NCI-H187 (cell line): ENCODE results near the gene IRF3.

Source experiments
- DNase-seq, 2 experiments: peaks; one replicate each; lab custom pipeline; 2025; lab: John Stamatoyannopoulos, UW

IRF3 gene

DNA sequence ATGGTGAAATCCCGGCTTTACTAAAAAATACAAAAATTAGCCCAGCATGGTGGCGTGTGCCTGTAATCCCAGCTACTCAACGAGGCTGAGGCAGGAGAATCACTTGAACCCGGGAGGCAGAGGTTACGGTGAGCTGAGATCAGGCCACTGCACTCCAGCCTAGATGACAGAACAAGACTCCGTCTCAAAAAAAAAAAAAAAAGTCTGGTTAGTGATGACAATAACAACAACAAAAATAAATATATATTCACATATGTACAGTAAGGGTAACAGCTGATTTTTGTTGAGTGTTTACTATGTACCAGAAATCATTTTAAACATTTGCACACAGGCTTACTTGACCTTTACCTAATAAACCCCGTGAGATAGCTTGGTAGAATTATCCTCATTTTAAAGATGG, 48.7 kb downstream of the IRF3 start:
- no peak for DNase-seq

DNA sequence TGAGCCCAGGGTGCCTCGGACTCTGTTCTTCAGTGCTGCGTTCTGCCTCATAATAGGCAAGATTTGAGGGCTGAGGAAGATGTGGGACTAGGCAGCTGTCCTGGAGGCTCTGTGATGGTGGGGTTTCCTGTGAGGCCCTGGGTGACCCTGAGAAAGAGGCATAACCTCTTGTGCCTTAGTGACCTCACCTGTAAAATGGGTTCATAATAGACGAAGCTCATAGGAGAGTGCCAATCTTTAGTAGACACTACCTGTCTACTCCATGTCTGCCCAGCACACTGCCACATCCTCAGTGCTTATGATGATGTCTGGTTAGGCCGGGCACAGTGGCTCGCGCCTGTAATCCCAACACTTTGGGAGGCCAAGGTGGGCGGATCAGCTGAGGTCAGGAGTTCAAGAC, 49.1 kb downstream of the IRF3 start:
- no peak for DNase-seq

DNA sequence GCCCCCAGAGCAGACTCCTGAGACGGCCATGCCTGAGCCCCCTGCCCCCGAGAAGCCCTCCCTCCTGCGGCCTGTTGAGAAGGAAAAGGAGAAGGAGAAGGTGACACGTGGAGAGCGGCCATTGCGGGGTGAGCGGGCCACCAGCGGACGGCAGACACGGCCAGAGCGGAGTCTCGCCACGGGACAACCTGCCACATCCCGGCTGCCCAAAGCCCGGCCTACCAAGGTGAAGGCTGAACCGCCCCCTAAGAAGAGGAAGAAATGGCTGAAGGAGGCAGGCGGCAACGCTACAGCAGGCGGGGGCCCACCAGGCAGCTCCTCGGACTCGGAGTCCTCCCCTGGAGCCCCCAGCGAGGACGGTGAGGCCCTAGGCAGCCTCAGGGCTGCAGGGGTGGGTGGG, 49.8 kb downstream of the IRF3 start:
- DNase-seq: no peak

DNA sequence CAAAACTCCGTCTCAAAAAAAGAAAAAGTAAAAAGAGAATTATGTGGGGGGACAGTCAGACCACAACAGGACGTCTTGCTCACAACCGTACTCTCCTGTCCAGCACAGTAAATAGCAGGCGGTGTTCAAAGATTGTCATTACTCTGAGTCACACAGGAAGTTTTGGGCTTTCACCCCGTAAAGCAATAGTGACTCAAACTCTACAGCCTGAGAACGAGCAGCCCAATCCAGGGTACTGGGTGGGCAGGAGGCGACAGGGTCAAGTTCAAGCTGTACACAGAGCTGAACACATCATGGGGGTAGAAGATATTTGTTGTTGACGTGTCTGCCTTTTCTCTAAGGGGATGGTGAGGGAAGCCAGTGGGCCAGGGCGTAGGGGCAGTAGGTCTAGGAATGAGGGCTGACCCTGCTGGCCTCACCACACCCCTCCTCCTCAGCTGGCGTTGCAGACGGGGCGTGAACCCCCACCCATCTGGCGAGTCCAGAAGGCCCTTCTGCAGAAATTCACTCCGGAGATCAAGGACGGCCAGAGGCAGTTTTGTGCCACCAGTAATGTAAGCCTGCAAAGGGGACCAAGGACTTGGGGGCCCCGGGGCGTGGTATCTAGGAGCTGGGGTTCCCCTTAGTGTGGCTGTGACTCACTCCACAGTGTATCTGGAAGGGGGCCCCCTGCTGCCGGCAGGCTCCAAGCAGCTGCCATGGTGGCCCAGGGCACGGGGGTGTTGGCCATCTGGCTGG, 51.4 kb downstream of the IRF3 start:
- DNase-seq: no peak

DNA sequence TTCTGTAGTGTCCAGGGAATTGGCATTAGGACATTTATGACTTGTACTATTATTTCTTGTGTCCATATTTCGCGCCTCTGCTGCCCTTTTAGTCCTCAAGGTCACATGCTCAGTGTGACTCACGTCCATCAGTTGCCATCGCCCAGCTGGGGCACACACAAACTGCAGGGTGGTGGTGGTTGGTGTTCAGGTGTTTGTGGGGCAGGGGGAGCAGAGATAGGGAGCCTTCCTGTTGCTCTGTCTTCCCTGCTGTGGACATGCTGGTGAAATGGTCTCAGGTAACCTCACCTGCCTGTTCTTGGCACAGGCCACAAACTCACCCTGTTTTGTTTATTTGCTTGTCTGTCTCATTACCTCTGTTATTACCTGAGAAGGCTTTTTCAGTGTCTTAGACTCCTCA, 52.3 kb downstream of the IRF3 start:
- no peak for DNase-seq
